ENCODE measurements around the gene XPO6.
A peak's percentile ranks its signal among the peaks of the same experiment; 100 is the strongest.

GRCh38 chr16:28212532-28212873, 738 bp upstream of the XPO6 start:
- TF ChIP-seq TSHZ1 (tag by site-specific recombination; IDR thresholded peaks at IDR 0.05; ENCODE audit: borderline replicate concordance) (no peak), ZFP37 (tag by site-specific recombination; IDR thresholded peaks at IDR 0.05) (no peak), GFI1B (tag by site-specific recombination; IDR thresholded peaks at IDR 0.05) (0 out of 2 replicates have a peak, but pooled peaks have one; percentile 12), ZNF174 (tag by site-specific recombination; IDR thresholded peaks at IDR 0.05) (no peak), ZNF548 (tag by site-specific recombination; IDR thresholded peaks at IDR 0.05) (no peak), CTCF (tag by site-specific recombination; IDR thresholded peaks at IDR 0.05) (no peak), ZNF529 (tag by site-specific recombination; IDR thresholded peaks at IDR 0.05; ENCODE audit: insufficient replicate concordance) (no peak), PBX3 (CRISPR knock-in tag; IDR thresholded peaks at IDR 0.05) (no peak), ZNF426 (tag by site-specific recombination; IDR thresholded peaks at IDR 0.05) (no peak), PRDM1 (tag by site-specific recombination; IDR thresholded peaks at IDR 0.05) (no peak), TCF7L2 (IDR thresholded peaks at IDR 0.05; ENCODE audit: borderline replicate concordance, low read depth, low read length) (no peak), ZNF239 (tag by site-specific recombination; IDR thresholded peaks at IDR 0.05) (no peak)
- TF ChIP-seq, protein P1, sequence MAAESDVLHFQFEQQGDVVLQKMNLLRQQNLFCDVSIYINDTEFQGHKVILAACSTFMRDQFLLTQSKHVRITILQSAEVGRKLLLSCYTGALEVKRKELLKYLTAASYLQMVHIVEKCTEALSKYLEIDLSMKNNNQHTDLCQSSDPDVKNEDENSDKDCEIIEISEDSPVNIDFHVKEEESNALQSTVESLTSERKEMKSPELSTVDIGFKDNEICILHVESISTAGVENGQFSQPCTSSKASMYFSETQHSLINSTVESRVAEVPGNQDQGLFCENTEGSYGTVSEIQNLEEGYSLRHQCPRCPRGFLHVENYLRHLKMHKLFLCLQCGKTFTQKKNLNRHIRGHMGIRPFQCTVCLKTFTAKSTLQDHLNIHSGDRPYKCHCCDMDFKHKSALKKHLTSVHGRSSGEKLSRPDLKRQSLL (tag by site-specific recombination; IDR thresholded peaks at IDR 0.05), result no peak

All from HEK293 (cell line).